DOHH2 (cell line): ENCODE measurements around the gene RAB3D.
A peak's percentile ranks its signal among the peaks of the same experiment; 100 is the strongest.

Source experiments
- H3F3A ChIP-seq: fragments of 200-600 bp; sonication (generic), shearing (Covaris generic); 2 replicates; pipeline ENCODE4 v1.6.0; 2016; ENCODE audit warnings: antibody characterized with exemption, mild to moderate bottlenecking; ENCODE audit not compliant: control insufficient read depth, insufficient read depth
- H3K27ac ChIP-seq: fragments of 200-600 bp; sonication (generic); 2 replicates; pipeline ENCODE4 v1.5.1; 2014; ENCODE audit warnings: low read depth, mild to moderate bottlenecking, low read length, moderate library complexity
- H3K27me3 ChIP-seq: fragments of 200-600 bp; sonication (generic); 2 replicates; pipeline ENCODE4 v1.6.1; 2014; ENCODE audit warnings: mild to moderate bottlenecking, low read length, mixed read lengths; ENCODE audit not compliant: control insufficient read depth
- H3K36me3 ChIP-seq: fragments of 200-600 bp; sonication (generic); 2 replicates; pipeline ENCODE4 v1.6.1; 2014; ENCODE audit warnings: mild to moderate bottlenecking, low read length, moderate library complexity, mixed read lengths; ENCODE audit not compliant: control insufficient read depth
- H3K4me1 ChIP-seq: fragments of 200-600 bp; sonication (generic); 2 replicates; pipeline ENCODE4 v1.6.1; 2014; ENCODE audit warnings: mild to moderate bottlenecking, low read length, mixed read lengths; ENCODE audit not compliant: control insufficient read depth
- H3K4me2 ChIP-seq: fragments of 200-600 bp; sonication (generic); 2 replicates; pipeline ENCODE4 v1.6.0; 2014; ENCODE audit warnings: mild to moderate bottlenecking, low read length, moderate library complexity
- H3K4me3 ChIP-seq: fragments of 200-600 bp; sonication (generic); 2 replicates; pipeline ENCODE4 v1.5.1; 2014; ENCODE audit warnings: mild to moderate bottlenecking, low read length, mixed read lengths
- H3K79me2 ChIP-seq: fragments of 200-600 bp; sonication (generic); 2 replicates; pipeline ENCODE4 v1.6.1; 2014; ENCODE audit warnings: mild to moderate bottlenecking, low read length, mixed read lengths; ENCODE audit not compliant: control insufficient read depth
- H3K9me2 ChIP-seq: fragments of 200-600 bp; sonication (generic); replicated peaks from 2 replicates; pipeline ENCODE4 v1.6.1; 2014; ENCODE audit warnings: mild to moderate bottlenecking, low read length, mixed read lengths; ENCODE audit not compliant: control insufficient read depth
- H3K9me3 ChIP-seq: fragments of 200-600 bp; sonication (generic); 2 replicates; pipeline ENCODE4 v1.6.1; 2014; ENCODE audit warnings: antibody characterized with exemption, low read length, mixed read lengths; ENCODE audit not compliant: control insufficient read depth, insufficient read depth
- H4K20me1 ChIP-seq: fragments of 200-600 bp; sonication (generic); 2 replicates; pipeline ENCODE4 v1.6.0; 2014; ENCODE audit warnings: low read depth, mild to moderate bottlenecking, antibody characterized with exemption, low read length, moderate library complexity; ENCODE audit not compliant: control insufficient read depth, insufficient read depth
- EZH2phosphoT487 ChIP-seq: fragments of 200-600 bp; sonication (generic); IDR thresholded peaks from 2 replicates; pipeline ENCODE4 v1.6.1; 2017; ENCODE audit warnings: borderline replicate concordance, mild to moderate bottlenecking, antibody characterized with exemption, low read length, moderate library complexity, mixed read lengths
- TF ChIP-seq, protein P1 (sequence below): fragments of 200-600 bp; sonication (generic); IDR thresholded peaks from one replicate; pipeline ENCODE4 v1.5.1; 2014; ENCODE audit warnings: antibody characterized with exemption, mild to moderate bottlenecking, low read depth, low read length; ENCODE audit not compliant: poor library complexity, severe bottlenecking

Gene RAB3D

DNA sequence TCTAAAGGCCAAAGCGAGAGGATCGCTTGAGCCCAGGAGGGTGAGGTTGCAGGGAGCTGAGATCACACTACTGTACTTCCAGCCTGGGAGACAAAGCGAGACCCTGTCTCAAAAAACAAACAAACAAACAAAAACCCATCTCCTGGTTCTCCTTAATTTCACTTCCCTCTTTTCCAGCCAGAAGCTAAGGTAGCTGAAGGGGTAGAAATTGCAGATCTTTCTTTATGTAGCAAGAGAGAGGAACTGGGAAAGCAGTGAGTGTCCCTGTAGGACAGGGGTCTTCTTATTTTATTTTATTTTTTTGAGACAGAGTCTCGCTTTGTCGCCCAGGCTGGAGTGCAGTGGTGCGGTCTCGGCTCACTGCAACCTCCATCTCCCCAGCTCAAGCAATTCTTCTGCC, 48.0 kb downstream of the RAB3D start:
- Histone ChIP-seq H4K20me1 (no peaks in the 10 kb centered on the region), H3K4me2 (no peak overlapping the region)

DNA sequence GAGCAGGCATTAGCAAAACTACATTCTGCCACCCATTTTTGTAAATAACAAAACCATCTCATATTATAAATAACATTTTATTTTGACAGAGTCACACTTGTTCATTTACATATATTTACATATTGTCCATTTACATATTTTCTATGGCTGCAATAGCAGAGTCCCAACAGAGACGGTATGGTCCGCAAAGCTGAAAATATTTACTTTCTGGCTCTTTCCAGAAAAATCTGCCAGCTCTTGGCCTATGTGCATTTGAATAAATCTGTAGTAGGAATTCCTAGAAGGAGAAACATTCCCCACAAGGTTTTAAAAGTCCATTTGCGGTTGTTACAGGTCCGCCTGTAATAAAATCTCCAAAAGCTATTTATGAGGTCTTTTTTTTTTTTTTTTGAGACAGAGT, 49.2 kb downstream of the RAB3D start:
- no peaks in the 10 kb centered on the region for H4K20me1 ChIP-seq
- TF ChIP-seq, protein P1, sequence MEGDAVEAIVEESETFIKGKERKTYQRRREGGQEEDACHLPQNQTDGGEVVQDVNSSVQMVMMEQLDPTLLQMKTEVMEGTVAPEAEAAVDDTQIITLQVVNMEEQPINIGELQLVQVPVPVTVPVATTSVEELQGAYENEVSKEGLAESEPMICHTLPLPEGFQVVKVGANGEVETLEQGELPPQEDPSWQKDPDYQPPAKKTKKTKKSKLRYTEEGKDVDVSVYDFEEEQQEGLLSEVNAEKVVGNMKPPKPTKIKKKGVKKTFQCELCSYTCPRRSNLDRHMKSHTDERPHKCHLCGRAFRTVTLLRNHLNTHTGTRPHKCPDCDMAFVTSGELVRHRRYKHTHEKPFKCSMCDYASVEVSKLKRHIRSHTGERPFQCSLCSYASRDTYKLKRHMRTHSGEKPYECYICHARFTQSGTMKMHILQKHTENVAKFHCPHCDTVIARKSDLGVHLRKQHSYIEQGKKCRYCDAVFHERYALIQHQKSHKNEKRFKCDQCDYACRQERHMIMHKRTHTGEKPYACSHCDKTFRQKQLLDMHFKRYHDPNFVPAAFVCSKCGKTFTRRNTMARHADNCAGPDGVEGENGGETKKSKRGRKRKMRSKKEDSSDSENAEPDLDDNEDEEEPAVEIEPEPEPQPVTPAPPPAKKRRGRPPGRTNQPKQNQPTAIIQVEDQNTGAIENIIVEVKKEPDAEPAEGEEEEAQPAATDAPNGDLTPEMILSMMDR: no peak
- TF ChIP-seq EZH2phosphoT487: no peak

More for the DNA sequence above, 48.0 kb downstream of the RAB3D start:
- no peak overlapping the region for H3K27ac ChIP-seq
- H3F3A ChIP-seq: no peaks in the 10 kb centered on the region
- no peaks in the 10 kb centered on the region for H3K9me3 ChIP-seq
- TF ChIP-seq, protein P1: no peak
- no peak for TF ChIP-seq EZH2phosphoT487
- H3K79me2 ChIP-seq: no peaks in the 10 kb centered on the region
- H3K4me3 ChIP-seq: no peak overlapping the region
- H3K36me3 ChIP-seq: no peaks in the 10 kb centered on the region
- H3K27me3 ChIP-seq: no peaks in the 10 kb centered on the region
- H3K9me2 ChIP-seq: no peaks in the 10 kb centered on the region
- H3K4me1 ChIP-seq: peaks cover 11% of the 10 kb centered on the region

DNA sequence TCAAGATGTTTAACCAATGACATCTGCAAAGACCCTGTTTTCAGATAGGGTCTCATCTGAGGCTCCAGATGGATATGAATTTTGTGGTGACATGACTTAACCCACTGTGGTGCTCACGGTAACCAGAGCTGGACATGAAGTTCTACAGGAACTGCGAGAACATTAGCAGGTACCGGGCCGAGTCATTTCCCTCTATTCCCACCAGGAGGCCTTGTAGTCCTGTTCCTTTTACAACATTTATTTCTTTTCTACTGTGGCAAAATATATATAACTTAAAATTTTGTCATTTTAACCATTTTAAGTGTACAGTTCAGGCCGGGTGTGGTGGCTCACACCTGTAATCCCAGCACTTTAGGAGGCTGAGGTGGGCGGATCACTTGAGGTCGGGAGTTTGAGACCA, 51.1 kb downstream of the RAB3D start:
- peaks cover 3% of the 10 kb centered on the region; the same call in 1 of the 2 replicates for H3K4me1 ChIP-seq
- H3K9me3 ChIP-seq: no peaks in the 10 kb centered on the region
- no peaks in the 10 kb centered on the region for H3F3A ChIP-seq
- no peaks in the 10 kb centered on the region for H3K27me3 ChIP-seq
- H3K36me3 ChIP-seq: no peaks in the 10 kb centered on the region
- H3K27ac ChIP-seq: no peak overlapping the region
- no peaks in the 10 kb centered on the region for H4K20me1 ChIP-seq
- no peak overlapping the region for H3K4me3 ChIP-seq
- no peak overlapping the region for H3K4me2 ChIP-seq
- TF ChIP-seq EZH2phosphoT487: no peak
- TF ChIP-seq, protein P1: peak; percentile 26
- H3K9me2 ChIP-seq: no peaks in the 10 kb centered on the region
- no peaks in the 10 kb centered on the region for H3K79me2 ChIP-seq

More for the DNA sequence above, 49.2 kb downstream of the RAB3D start:
- Histone ChIP-seq H3K4me3 (no peak overlapping the region), H3F3A (no peaks in the 10 kb centered on the region), H3K9me3 (no peaks in the 10 kb centered on the region), H3K9me2 (no peaks in the 10 kb centered on the region), H3K27ac (no peak overlapping the region), H3K36me3 (no peaks in the 10 kb centered on the region), H3K4me1 (peaks cover 11% of the 10 kb centered on the region), H3K79me2 (no peaks in the 10 kb centered on the region), H3K27me3 (no peaks in the 10 kb centered on the region), H3K4me2 (no peak overlapping the region)
